NCI-H460 (cell line): Measurements from ENCODE around the gene OSCAR. TPM values are rescaled to one million over a fixed set of nuclear protein-coding genes. Genes with fewer than 3 reads are reported as not detected.

Experiments used
- DNase-seq: peaks from one replicate; pipeline ENCODE4 v3.0.0-alpha.2; 2016; ENCODE audit warnings: low read depth; ENCODE audit errors: extremely low read depth
- polyA plus RNA-seq: library from polyadenylated mRNA; depleted of rRNA; stranded (reverse); fragments of >200 nt; gene quantifications from 2 replicates; pipeline ENCODE4 v1.2.3, GENCODE V29; 2014; cell fraction: nucleus; rRNA removed
- total RNA-seq: library from RNA; depleted of rRNA; stranded (reverse); fragments of >200 nt; shearing (Covaris generic); gene quantifications from 2 replicates; pipeline ENCODE4 v1.2.3, GENCODE V29; 2014; rRNA removed

Gene OSCAR, protein sequence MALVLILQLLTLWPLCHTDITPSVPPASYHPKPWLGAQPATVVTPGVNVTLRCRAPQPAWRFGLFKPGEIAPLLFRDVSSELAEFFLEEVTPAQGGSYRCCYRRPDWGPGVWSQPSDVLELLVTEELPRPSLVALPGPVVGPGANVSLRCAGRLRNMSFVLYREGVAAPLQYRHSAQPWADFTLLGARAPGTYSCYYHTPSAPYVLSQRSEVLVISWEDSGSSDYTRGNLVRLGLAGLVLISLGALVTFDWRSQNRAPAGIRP
- total RNA-seq: 0.22 and 0.32 TPM in 2 replicates
- polyA plus RNA-seq: 2.5 and 3.3 TPM in 2 replicates

DNA sequence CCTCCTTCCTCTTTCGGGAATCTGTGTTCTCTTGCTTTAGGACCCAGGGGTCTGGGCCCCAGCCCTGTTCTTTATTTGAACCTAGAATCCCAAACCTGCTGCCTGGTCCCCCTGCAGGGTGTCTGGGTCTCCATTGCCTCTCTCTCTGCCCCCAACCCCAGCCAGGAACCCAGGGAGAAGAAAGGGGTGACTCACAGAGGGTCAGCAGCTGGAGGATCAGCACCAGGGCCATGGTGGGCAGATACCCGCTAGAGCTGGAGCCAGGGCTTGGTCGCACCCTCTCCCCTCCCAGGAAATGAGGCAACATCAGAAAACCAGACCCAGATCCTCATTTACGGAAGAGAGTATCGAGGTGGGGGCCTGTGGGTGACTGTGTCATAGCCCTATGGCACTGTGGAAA is at the start of gene OSCAR:
OSCAR (minus strand) TSS at position 243 of the 400 bp plus-strand sequence; CDS start at position 232, 11 bp downstream.
- no peak for DNase-seq

DNA sequence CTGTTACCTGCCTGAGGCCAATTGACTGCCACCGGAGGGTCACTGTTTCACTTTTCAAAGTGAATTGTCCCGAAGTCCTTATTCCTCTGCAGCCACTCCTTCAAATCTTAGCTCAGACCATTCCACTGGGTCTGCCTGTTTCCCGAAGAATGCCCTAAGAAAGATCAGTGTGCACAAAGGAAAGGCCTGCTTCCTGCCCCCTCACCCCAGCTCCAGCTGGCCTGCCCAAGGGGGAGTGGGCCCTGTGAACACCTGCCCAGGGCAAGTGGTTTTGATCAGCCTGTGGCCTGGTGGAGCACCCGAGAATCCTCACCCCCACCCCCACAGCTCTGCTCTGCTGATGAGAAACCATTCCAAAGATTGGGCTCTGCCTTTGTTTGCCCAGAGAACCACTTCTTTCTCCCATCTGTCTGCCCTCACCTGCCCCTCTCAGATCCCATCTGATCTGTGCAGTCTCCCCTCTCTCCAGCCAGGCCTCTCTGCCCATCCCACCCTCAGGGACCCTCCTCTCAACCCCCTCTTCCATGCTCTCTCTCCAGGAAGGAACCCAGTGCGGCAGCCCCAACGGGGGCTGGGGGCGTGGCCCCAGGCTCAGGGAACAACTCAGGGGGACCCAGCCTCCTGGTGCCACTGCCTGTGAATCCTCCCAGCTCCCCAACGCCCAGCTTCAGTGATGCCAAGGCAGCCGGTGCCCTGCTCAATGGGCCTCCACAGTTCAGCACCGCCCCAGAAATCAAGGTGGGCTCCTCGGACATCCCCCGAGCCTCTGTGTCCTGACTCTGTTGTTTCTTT is 48.6 kb upstream of the OSCAR start:
- no peak for DNase-seq

DNA sequence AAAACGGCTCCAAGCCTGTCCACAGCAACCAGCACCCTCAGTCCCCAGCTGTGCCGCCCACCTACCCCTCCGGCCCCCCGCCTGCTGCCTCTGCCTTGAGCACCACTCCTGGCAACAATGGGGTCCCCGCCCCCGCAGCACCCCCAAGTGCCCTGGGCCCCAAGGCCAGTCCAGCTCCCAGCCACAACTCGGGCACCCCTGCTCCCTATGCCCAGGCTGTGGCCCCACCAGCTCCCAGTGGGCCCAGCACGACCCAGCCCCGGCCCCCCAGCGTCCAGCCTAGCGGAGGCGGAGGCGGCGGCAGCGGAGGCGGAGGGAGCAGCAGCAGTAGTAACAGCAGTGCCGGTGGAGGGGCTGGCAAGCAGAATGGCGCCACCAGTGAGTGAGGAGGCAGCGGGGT is 47.6 kb upstream of the OSCAR start:
- no peak for DNase-seq

DNA sequence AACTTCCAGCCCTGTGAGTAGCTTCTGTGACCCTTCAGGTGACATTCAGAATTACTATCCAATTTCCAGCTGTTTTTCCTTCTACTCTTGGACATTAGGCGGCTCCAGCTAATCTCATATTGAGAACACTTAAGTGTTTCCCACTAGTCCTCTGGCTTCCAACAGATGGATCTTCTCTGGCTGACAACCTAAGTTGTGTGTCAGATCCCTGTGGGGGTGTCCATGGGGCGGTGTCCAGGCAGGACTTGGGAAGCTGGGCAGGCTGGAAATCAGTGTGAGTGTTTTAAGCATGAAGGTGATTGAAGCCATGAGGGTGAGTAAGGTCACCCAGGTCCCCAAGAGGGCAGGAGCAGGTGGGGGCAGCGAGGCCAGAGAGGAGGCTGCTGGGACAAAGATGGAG is 47.1 kb upstream of the OSCAR start:
- DNase-seq: no peak

DNA sequence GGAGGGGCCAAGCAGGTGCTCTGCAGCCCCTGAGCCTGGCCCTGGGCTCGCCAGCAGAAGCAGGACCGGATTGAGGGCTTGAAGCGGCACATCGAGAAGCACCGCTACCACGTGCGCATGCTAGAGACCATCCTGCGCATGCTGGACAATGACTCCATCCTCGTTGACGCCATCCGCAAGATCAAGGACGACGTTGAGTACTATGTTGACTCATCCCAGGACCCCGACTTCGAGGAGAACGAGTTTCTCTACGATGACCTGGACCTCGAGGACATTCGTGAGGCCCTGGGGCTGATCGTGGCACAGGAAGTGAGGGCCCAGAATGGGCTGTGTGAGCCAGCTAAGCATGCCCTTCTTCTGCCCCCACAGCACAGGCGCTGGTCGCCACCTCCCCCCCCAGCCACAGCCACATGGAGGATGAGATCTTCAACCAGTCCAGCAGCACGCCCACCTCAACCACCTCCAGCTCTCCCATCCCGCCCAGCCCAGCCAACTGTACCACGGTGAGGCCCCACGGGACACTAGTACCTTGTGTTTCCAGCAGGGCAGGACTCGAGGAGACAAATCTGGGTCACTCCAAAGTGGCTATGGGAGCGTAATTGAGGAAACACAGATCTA is 45.0 kb upstream of the OSCAR start:
- no peak for DNase-seq

DNA sequence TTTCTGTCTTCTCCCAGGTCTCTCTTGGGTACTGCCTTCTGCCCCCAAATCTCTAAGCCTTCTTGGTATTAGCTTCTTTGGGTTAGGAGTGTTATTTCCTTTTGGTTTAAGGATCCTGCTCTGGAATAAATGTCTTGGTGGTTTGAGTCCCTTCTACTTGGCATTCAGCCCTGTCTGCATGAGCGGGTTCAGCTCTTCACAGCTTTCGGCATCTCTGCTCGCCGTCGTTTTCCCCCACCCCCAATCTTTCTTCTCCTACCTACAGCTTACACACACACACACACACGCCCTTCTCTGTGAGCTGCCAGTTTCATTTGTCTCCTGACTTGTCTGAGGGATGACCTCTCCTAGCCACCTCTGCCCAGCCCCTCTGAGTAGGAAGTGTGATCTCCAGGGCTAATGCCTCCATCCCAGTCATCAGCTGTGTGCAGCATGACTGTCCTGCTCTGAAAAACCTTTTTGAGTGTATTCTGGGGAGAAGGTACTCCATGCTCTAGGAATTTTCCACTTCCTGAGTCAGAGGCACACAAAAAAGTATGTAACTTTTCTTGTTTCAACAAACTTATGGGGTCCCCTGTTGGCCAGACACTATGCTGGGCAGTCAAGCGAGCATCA is 41.7 kb upstream of the OSCAR start:
- no peak for DNase-seq

DNA sequence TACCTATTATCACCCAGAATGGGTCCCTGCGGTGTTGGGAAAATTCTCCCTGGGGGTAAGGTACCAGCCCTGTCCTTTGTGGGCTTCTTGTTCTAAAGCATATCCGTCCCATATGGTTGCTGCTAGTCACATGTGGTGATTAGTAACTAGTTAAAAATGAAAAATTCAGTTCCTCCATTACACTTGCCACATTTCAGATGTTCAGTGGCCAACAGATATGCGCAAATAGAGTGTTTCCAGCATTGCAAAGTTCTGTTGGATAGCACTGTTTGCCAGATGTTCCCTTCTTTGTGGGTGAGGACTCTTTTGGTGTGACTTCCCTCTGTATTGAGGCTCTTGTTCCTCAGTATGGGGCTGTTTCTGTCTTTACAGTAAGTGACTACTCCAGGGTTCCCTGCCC is 40.8 kb upstream of the OSCAR start:
- no peak for DNase-seq

DNA sequence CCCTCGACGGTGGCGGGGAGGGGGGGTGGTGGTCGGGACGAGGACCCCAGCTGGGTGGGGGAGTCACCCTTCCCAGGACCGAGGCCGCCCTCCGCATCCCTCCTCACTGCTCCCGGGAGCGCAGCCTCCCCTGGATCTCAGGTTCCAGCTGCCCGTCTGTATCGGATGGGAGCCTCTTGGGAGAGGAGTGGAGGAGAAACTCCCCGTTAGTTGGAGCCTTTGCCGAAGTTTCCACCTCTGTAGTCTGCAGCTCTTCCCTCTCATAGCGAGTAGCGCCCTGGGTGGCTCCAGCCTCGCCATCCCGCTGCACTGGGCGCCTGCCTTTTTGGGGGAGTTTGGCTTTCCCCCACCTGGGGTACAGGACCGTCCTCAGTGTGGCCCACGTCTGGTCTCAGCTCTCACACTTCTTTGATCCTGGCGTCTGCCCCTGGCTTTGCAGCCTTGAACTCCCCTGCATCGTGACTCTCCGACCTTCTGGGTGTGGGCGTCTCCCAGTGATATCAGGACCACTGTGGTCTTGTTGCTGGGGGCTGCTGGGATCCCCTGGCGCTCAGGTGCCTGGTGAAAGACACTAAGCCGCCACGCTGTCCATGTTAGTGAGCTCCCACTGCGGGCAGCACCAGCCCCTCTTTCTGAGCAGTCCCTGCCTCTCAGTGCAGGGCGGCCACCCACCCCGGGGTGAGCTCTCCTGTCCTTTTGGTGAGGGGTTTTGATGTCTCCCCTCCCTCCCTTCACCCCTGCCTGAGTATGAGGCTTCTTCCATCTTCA is 38.1 kb upstream of the OSCAR start:
- DNase-seq: no peak

DNA sequence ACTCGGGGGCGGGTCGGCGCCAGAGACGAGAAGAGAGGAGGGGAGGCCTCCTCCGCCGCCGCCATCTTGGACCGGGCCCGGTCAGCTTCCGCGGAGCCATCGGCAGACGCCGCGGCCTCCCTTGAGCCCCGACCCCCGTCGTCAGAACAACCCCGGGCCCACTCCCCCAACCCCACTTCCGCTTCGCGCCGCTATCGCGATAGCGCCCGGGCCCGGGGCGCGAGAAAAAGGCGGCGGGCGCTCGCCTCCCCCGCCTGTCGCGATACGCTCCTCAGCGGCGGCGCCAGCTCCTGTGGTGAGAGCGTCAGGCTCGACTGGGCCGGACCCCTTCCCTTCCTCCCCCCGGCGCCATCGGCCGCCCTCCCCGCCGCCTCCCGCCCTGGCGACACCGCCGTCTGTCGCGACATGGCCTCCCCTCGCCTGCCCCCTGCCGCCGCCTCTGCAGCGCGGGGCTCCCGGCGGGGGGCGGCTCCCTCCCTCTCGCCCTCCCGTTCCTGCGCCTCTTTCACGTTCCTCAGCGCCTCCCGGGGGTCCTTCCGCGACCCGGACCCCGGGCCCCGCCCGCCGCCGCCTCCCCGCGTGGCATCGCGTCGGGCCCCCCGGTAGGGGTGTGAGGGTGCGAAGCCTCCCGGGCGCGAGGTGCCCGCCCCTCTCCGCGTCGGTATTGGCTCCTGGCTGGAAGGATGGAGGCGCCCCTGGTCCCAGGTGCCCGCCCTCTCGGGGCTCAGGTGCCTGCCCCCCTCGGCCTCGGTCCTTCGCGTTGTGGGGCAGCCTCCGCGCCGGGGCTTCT is 37.3 kb upstream of the OSCAR start, which contains the start of gene CNOT3:
CNOT3 (plus strand) TSS at position 64 of the 790 bp plus-strand sequence. CDS start 5,217 bp downstream, outside the sequence.
- no peak for DNase-seq

DNA sequence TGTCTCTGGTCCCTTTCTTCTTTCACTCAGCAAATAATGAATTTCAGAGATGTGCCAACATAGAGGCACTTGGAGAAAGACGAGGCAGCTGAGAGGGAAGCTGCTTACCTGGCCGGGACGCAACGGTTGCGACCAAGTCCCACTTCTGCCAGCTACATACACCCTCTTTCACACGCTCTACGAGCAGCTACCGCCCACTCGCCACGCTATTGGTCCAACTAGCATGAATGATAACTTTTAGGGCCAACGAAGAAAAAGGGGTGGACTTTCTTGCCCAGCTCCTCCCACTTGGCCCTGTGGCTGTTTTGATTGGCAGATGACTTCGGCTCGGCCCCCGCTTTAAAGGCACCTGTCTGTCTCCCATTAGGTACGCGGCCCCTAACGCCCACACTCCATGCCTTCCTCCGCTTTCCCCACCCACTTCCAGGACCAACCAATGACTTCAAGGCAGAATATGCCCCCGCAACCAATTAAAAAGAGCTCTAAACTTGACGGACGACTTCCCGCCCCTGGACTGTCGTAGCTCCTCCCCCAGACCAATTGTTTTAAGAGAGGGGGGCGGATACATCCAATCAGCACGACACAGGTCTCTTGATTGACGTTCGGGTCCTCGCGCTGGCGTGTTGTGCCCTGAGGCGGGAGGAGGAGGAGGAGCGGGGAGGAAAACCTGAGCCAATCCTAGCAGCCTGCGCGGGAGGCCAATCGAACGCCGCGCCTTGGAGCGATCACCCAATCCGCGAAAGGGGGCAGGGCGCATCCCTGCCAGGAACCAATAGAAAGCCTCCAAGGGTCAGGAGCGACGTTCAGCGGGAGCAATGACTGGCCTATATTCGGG is 36.5 kb upstream of the OSCAR start:
- DNase-seq: peak; percentile 99

DNA sequence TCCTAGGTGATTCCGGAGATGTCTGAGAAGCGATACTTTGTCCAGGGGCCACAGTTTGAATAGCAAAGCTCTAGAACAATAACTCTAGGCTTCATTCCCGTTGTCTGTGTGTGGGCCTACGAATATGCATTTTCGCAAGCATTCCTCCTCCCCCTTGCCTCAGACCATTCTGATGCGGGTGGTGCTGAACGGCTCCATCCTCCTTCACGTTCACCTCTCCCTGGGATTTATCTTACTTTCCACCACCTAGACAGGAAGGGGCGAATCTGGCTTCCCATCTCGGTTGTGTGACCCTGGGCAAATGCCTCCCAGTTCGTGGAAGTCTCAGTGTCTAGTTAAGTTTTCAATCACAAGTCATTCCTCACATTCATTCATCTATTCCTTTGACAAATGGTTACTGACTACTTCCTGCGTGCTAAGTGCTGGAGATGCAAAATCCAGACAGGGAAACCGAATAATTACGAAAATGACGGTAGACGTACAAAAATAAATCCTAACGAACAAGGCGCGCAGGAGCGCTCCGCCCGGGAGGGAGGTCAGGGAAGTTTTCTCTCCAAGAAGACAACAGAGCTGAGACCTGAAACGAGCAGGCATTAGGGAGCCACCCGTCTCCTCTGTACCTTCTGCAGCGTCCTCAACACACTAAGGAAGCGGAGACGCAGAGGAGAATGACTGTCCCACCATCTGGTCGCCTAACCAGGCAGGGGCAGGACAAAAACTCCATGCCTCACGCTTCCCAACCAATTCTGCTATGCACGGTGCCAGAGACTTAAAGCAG is 35.7 kb upstream of the OSCAR start:
- no peak for DNase-seq

DNA sequence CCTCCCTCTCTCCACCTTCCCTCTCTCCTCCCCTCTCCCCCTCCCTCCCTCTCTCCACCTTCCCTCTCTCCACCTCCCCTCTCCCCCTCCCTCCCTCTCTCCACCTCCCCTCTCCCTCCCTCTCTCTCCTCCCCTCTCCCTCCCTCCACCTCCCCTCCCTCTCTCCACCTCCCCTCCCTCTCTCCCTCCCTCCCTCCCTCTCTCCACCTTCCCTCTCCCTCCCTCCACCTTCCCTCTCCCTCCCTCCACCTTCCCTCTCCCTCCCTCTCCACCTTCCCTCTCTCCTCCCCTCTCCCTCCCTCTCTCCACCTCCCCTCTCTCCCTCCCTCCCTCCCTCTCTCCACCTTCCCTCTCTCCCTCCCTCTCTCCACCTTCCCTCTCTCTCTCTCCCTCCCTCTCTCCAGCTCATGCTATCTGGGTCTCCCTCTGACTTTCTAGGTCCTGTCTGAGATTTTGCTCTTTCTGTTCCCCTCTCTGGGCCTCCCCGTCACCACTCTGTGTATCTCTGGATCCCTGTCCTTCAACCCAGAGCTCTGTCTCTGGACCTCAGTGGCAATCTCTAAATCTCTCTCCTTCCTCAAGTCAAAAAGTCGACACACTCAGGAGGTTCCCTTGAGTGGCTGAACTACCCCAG is 33.5 kb upstream of the OSCAR start:
- DNase-seq: no peak

DNA sequence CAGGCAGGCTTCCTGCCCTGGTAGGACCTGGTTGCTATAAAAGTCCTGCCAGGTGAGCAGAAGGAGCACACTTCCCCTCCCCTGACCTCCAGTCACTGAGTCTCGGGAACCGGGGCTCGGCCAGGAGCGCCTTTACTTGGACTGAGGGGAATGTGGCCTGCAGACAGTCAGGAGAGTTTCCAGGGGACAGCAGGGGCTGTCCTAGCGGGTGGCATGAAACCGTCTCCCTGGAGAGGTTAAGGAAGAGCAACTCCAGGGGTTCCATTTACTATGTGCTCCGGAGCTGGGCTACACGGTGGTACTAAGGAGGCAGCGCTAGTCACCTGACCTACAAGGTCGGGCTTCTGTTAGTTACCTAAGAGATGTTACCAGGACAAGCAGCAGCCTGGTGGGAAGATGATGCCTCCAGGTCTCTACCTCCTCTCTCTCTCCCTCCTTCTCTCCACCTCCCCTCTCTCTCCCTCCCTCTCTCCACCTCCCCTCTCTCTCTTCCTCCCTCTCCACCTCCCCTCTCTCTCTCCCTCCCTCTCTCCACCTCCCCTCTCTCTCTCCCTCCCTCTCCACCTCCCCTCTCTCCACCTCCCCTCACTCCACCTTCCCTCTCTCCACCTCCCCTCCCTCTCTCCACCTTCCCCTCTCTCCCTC is 32.8 kb upstream of the OSCAR start:
- DNase-seq: no peak

DNA sequence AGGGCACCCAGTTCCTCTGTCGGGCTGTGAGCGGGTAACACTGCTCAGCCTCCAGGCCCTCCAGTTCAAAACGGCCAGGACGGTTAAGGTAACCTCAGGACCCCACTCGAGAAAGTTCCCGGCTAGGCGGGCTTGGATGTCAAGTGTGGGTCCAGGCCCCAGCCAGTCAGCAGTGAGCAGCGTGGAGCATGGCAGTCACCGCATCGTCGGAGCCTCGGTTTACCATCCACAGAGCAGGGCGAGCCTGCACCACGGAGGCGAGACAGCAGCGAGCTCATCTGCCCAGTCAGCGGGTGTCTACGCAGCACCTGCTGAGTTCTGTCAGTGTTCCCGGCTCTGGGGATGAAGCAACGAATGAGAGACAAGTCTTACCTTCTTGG is 29.0 kb upstream of the OSCAR start:
- no peak for DNase-seq

DNA sequence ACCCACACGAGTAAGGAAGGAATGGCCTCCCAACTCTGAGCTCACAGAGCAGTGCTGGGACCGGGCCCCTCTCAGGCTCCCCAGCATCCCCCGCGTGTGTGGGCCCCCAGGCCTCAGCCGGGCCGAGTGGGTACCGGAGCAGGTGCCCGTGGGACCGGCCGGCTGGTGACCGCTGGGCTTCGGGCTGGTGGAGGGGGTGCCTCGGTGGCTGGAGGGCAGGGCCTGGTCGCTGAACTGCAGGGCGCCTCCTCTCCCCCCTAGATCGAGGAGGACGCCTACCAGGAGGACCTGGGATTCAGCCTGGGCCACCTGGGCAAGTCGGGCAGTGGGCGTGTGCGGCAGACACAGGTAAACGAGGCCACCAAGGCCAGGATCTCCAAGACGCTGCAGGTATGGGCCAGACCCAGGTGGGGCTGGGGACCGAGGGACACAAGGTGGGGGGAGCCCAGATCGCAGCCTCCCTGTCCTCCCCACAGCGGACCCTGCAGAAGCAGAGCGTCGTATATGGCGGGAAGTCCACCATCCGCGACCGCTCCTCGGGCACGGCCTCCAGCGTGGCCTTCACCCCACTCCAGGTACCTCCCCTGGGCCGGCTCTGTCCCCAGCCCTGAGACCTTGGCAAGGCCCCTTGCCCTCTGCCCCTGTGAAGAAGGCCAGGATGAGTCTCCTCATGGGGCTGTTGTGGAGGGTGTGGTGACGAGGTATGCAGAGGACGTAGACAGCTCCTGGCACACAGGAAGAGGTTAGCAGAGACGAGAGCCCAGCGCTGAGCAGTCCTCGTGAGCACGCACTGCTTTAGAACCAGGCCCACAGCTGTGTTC is 28.4 kb upstream of the OSCAR start:
- DNase-seq: no peak

DNA sequence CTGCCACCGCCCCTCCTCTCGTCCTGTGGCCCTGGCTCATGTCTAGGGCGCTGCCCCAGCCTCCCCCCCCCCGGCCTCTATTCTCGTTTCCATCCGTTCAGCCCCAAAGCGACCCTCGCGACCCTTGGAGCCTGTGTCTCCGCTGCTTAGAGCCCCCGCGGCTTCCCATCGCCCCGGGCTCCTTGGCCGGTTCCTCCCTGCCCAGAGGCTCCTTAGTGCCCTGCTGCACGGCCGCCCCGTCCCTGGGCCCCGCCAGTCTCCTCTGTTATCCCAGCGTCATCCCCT is 27.8 kb upstream of the OSCAR start:
- no peak for DNase-seq
